SK-N-SH (cell line): ENCODE data around the gene SYNE2.

Experiments
- CTCF ChIP-seq: fragments of 200-600 bp; sonication (generic); IDR thresholded peaks from 2 replicates; pipeline ENCODE4 v1.6.1; 2017; ENCODE audit warnings: antibody characterized with exemption, mild to moderate bottlenecking, moderate library complexity
- ELF1 ChIP-seq: IDR thresholded peaks from 2 replicates; pipeline ENCODE4 v1.4.0; 2012
- EP300 ChIP-seq, 2 experiments: IDR thresholded peaks; 2 replicates each; pipeline versions ENCODE4 v1.4.0 to v1.6.1; 2012; ENCODE audit warnings: borderline replicate concordance in 1 of 2, low read depth in 1 of 2, low read length in 1 of 2
- MAX ChIP-seq: IDR thresholded peaks from 2 replicates; pipeline ENCODE4 v1.4.0; 2012; ENCODE audit warnings: low read depth
- MEF2A ChIP-seq: IDR thresholded peaks from 2 replicates; pipeline ENCODE4 v1.4.0; 2012; ENCODE audit warnings: low read depth, borderline replicate concordance
- MXI1 ChIP-seq: IDR thresholded peaks from 2 replicates; pipeline ENCODE4 v1.6.1; 2012; ENCODE audit warnings: mild to moderate bottlenecking, low read depth, low read length, improper control_type of control experiment
- POLR2AphosphoS5 ChIP-seq: IDR thresholded peaks from 2 replicates; pipeline ENCODE4 v1.6.1; 2012; ENCODE audit warnings: low read depth, low read length
- REST ChIP-seq: IDR thresholded peaks from 2 replicates; pipeline ENCODE4 v1.6.1; 2012; ENCODE audit warnings: mild to moderate bottlenecking, low read depth, low read length, moderate library complexity
- SIN3A ChIP-seq: IDR thresholded peaks from 2 replicates; pipeline ENCODE4 v1.6.1; 2012; ENCODE audit warnings: low read depth, mild to moderate bottlenecking, low read length, moderate library complexity, borderline replicate concordance
- TAF1 ChIP-seq: IDR thresholded peaks from 2 replicates; pipeline ENCODE4 v1.6.1; 2012; ENCODE audit warnings: low read depth, mild to moderate bottlenecking, low read length, moderate library complexity, borderline replicate concordance
- TCF12 ChIP-seq: IDR thresholded peaks from 2 replicates; pipeline ENCODE4 v1.4.0; 2012

GRCh38 chr14:64125270-64125669, 272.5 kb downstream of the SYNE2 start:
- TF ChIP-seq REST (no peak), CTCF (no peak), POLR2AphosphoS5 (no peak), TCF12 (no peak), MXI1 (no peak), SIN3A (no peak), MEF2A (no peak), TAF1 (no peak), ELF1 (no peak), MAX (no peak), EP300 (IDR thresholded peaks at IDR 0.05; ENCODE audit: borderline replicate concordance in 1 of 2, low read depth in 1 of 2, low read length in 1 of 2) (no peak)
